Testis (tissue), 2 donors: ENCODE measurements around the gene NCS1.

Source experiments
- CTCF ChIP-seq, 3 experiments: fragments of 450-650 bp in 2 of 3; fragments of 200-600 bp in 1 of 3; sonication (generic) in 1 of 3; IDR thresholded peaks; one replicate each; pipeline ENCODE4 v1.5.1; 2016 to 2019; ENCODE audit warnings: antibody characterized with exemption in 3 of 3, mild to moderate bottlenecking in 2 of 3, moderate library complexity in 1 of 3
- POLR2A ChIP-seq: fragments of 450-650 bp; IDR thresholded peaks from one replicate; pipeline ENCODE4 v1.6.1; 2017; ENCODE audit warnings: antibody characterized with exemption, mild to moderate bottlenecking, moderate library complexity

GRCh38 chr9:130150779-130151382, 21.3 kb upstream of the NCS1 start:
- TF ChIP-seq CTCF (IDR thresholded peaks at IDR 0.05) (no peak), POLR2A (no peak)
